Natural killer cell (primary cell): Measurements from ENCODE around the gene KDSR. TPM values are rescaled to one million over a fixed set of nuclear protein-coding genes. Genes with fewer than 3 reads are reported as not detected.

Experiments
- ATAC-seq, 3 donors: fragments of 150-1000 bp in 2 of 3; fragments of 200-7000 bp in 1 of 3; cut with Tn5 transposase; 1 replicate in 1 of 3; 2 replicates in 2 of 3; pipeline ENCODE4 v1.10.0; 2021; ENCODE audit warnings: mild to moderate bottlenecking in 2 of 3, moderate library complexity in 2 of 3
- DNase-seq, 2 donors: peaks; one replicate each; pipeline versions ENCODE4 v3.0.0 to v3.0.0-alpha.2; 2013 to 2021; ENCODE audit warnings: mixed read lengths in 1 of 2
- H3K27ac ChIP-seq: one replicate; pipeline ENCODE4 v1.5.1; 2013; ENCODE audit warnings: mild to moderate bottlenecking, low read length
- H3K27me3 ChIP-seq: one replicate; pipeline ENCODE4 v1.6.1; 2013; ENCODE audit warnings: low read length; ENCODE audit not compliant: control insufficient read depth, insufficient read depth
- H3K36me3 ChIP-seq: one replicate; pipeline ENCODE4 v1.6.1; 2013; ENCODE audit warnings: low read length; ENCODE audit not compliant: control insufficient read depth, insufficient read depth
- H3K4me1 ChIP-seq: one replicate; pipeline ENCODE4 v1.6.1; 2013; ENCODE audit warnings: low read length; ENCODE audit not compliant: control insufficient read depth, insufficient read depth
- H3K4me3 ChIP-seq: one replicate; pipeline ENCODE4 v1.5.1; 2013; ENCODE audit warnings: low read length
- H3K9me3 ChIP-seq: one replicate; pipeline ENCODE4 v1.6.1; 2013; ENCODE audit warnings: low read length; ENCODE audit not compliant: control insufficient read depth, insufficient read depth
- H3K27ac Mint-ChIP-seq, 2 donors: one replicate each; pipeline ENCODE4 v1.8.0; 2022; ENCODE audit warnings: mild to moderate bottlenecking in 2 of 2, mixed read lengths in 2 of 2, moderate library complexity in 1 of 2
- H3K27me3 Mint-ChIP-seq, 2 donors: one replicate each; pipeline ENCODE4 v1.8.0; 2022; ENCODE audit warnings: low read depth in 2 of 2, mixed read lengths in 2 of 2
- H3K36me3 Mint-ChIP-seq: one replicate; pipeline ENCODE4 v1.8.0; 2022; ENCODE audit warnings: mixed read lengths
- H3K4me1 Mint-ChIP-seq, 2 donors: one replicate each; pipeline ENCODE4 v1.8.0; 2022; ENCODE audit warnings: mixed read lengths in 2 of 2
- H3K4me3 Mint-ChIP-seq: one replicate; pipeline ENCODE4 v1.8.0; 2022; ENCODE audit warnings: mild to moderate bottlenecking, moderate library complexity, mixed read lengths
- H3K9me3 Mint-ChIP-seq, 2 donors: one replicate each; pipeline ENCODE4 v1.8.0; 2022; ENCODE audit warnings: mixed read lengths in 2 of 2
- CTCF ChIP-seq: fragments of 200-600 bp; IDR thresholded peaks from one replicate; pipeline ENCODE4 v1.8.0; 2022; ENCODE audit warnings: antibody characterized with exemption
- WGBS: methylation state at CpG from one replicate; pipeline ENCODE4 v1.1.7; 2013; ENCODE audit warnings: missing lambda C conversion rate; ENCODE audit not compliant: insufficient coverage; 5-methylcytosine and 5-hydroxymethylcytosine counted together
- intact Hi-C: fragments of 100-400 bp; cut with micrococcal nuclease; formaldehyde crosslinking; loops from one replicate; pipeline ENCODE4 v1.14.2; 2022
- total RNA-seq, 4 donors: library from RNA; stranded (reverse); fragments of 120-200 nt in 1 of 4; gene quantifications; one replicate each; pipeline versions ENCODE4 v1.2.3 to v1.2.4, GENCODE V29; 2013 to 2022

Gene KDSR
- total RNA-seq, 3 donors from 2014 or later (not counting 1 experiment from before 2014, with no cell fraction given): 11.1 to 15.1 (median 11.6) TPM

DNA sequence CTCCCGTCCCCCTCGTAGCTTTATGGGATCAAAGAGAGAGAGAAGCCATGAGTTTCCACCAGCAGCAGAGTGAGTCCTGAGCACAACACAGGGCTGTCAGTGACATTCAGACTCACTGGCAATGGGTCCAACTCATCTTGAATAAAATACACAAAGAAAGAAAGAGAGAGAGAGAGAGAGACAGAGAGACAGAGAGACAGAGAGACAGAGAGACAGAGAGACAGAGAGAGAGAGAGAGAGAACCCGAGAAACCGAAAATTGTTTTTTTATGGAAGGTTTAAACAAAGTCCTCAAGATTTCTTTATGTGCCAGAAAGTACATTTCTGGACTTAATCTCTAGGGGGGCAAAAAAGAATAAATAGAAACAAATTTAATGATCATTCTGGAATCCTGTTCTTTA is 35.9 kb downstream of the KDSR start:
- DNase-seq (no peak), ATAC-seq (no peak)
- TF ChIP-seq CTCF: no peak
- H3K27me3 ChIP-seq: no peaks in the 10 kb centered on the region
- H3K9me3 ChIP-seq: no peaks in the 10 kb centered on the region
- H3K27ac Mint-ChIP-seq: no peak overlapping the region
- H3K4me1 Mint-ChIP-seq: no peaks in the 10 kb centered on the region
- H3K9me3 Mint-ChIP-seq: no peaks in the 10 kb centered on the region
- no peaks in the 10 kb centered on the region for H3K27me3 Mint-ChIP-seq
- 92% methylated on average over 4 of the region's 4 CpGs for WGBS
- H3K27ac ChIP-seq: no peak overlapping the region
- H3K36me3 Mint-ChIP-seq: no peaks in the 10 kb centered on the region
- no peak overlapping the region for H3K4me3 ChIP-seq
- intact Hi-C loops: no loop called here
- no peaks in the 10 kb centered on the region for H3K4me1 ChIP-seq
- H3K36me3 ChIP-seq: peaks cover 10% of the 10 kb centered on the region
- no peak overlapping the region for H3K4me3 Mint-ChIP-seq

DNA sequence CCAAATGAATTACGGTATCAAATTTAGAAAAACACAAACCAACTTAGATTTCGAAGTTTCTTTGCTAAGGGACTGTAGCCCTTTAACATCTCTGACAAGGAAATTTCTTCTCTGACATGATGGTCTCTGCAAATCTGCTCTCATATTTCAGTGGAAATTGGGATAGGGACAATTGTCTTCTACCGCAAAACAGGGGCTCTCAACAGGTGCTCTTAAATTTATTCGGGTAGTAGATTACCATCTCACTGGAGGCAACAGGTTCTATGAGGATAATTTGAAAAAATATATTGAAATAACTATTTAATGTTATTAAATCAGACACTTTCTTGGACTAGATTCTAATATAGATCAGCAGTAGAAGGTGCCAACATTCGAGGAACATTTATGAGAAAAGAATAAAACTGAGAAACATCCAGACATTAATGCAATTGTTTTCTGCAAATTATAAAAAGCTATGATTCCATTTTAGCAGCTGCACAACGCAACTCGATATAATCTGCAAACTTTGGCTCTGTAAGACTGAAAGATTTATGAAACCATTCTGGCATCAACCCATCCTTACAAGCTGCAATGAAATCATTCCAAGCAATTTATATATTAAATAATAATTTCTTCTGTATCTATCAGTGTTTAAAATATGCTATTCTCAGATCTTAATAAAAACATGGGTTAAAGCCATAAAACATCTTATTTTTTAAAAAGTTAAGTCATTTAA is 37.4 kb downstream of the KDSR start:
- ATAC-seq (no peak), DNase-seq (no peak)
- Histone ChIP-seq H3K9me3 (no peaks in the 10 kb centered on the region), H3K27me3 (no peaks in the 10 kb centered on the region), H3K4me3 (no peak overlapping the region), H3K27ac (no peak overlapping the region), H3K36me3 (peaks cover 4% of the 10 kb centered on the region), H3K4me1 (no peaks in the 10 kb centered on the region)
- Mint-ChIP-seq H3K27ac (no peak overlapping the region), H3K36me3 (no peaks in the 10 kb centered on the region), H3K27me3 (no peaks in the 10 kb centered on the region), H3K4me3 (no peak overlapping the region), H3K9me3 (no peaks in the 10 kb centered on the region), H3K4me1 (no peaks in the 10 kb centered on the region)
- WGBS: 93% methylated on average over 5 of the region's 7 CpGs
- TF ChIP-seq CTCF: no peak
- intact Hi-C loops: no loop called here

GRCh38 chr18:63326011-63326410 is 41.0 kb downstream of the KDSR start:
- Histone ChIP-seq H3K27me3 (no peaks in the 10 kb centered on the region), H3K36me3 (no peaks in the 10 kb centered on the region), H3K4me3 (no peak overlapping the region), H3K27ac (no peak overlapping the region), H3K4me1 (peaks cover 2% of the 10 kb centered on the region), H3K9me3 (no peaks in the 10 kb centered on the region)
- peaks cover 12 to 13% of the 10 kb centered on the region in 2 donors for H3K4me1 Mint-ChIP-seq
- WGBS: 93% methylated on average over 5 of the region's 5 CpGs
- no peak overlapping the region for H3K27ac Mint-ChIP-seq
- no peaks in the 10 kb centered on the region for H3K27me3 Mint-ChIP-seq
- no peak for TF ChIP-seq CTCF
- H3K9me3 Mint-ChIP-seq: no peaks in the 10 kb centered on the region
- ATAC-seq (no peak), DNase-seq (no peak)
- H3K36me3 Mint-ChIP-seq: no peaks in the 10 kb centered on the region
- intact Hi-C loops: no loop called here
- H3K4me3 Mint-ChIP-seq: no peak overlapping the region
